ENCODE data around the gene SLC45A1. TPM values are rescaled to one million over a fixed set of nuclear protein-coding genes. Genes with fewer than 3 reads are reported as not detected.

SLC45A1 gene
- total RNA-seq, 1 donor, result 2.0 TPM

GRCh38 chr1:8283058-8283884 is 34.6 kb upstream of the SLC45A1 start:
- no peak for DNase-seq (ENCODE audit: low read depth)
- no peak overlapping the region for H3K4me3 ChIP-seq (ENCODE audit: low read depth, low read length)
- TF ChIP-seq CTCF (IDR thresholded peaks at IDR 0.05; ENCODE audit: insufficient read depth, low read length), result no peak

- no peak for TF ChIP-seq CTCF (IDR thresholded peaks at IDR 0.05; ENCODE audit: insufficient read depth, low read length)
- DNase-seq (ENCODE audit: low read depth), result peak; percentile 52
Observed at GRCh38 chr1:8284127-8284526, 33.8 kb upstream of the SLC45A1 start.

GRCh38 chr1:8285103-8285502 is 32.8 kb upstream of the SLC45A1 start:
- H3K4me3 ChIP-seq (ENCODE audit: low read depth, low read length), result no peak overlapping the region
- no peak for TF ChIP-seq CTCF (IDR thresholded peaks at IDR 0.05; ENCODE audit: insufficient read depth, low read length)
- DNase-seq (ENCODE audit: low read depth), result no peak

More at GRCh38 chr1:8284127-8284526, 33.8 kb upstream of the SLC45A1 start:
- no peak overlapping the region for H3K4me3 ChIP-seq (ENCODE audit: low read depth, low read length)

GRCh38 chr1:8285965-8286364 is 31.9 kb upstream of the SLC45A1 start:
- no peak for TF ChIP-seq CTCF (IDR thresholded peaks at IDR 0.05; ENCODE audit: insufficient read depth, low read length)
- H3K4me3 ChIP-seq (ENCODE audit: low read depth, low read length), result no peak overlapping the region
- DNase-seq (ENCODE audit: low read depth), result no peak

- TF ChIP-seq CTCF (IDR thresholded peaks at IDR 0.05; ENCODE audit: insufficient read depth, low read length), result no peak
- DNase-seq (ENCODE audit: low read depth), result no peak
- no peak overlapping the region for H3K4me3 ChIP-seq (ENCODE audit: low read depth, low read length)
Observed at GRCh38 chr1:8293118-8293517, 24.8 kb upstream of the SLC45A1 start.

GRCh38 chr1:8293641-8294169 is 24.2 kb upstream of the SLC45A1 start:
- no peak overlapping the region for H3K4me3 ChIP-seq (ENCODE audit: low read depth, low read length)
- DNase-seq (ENCODE audit: low read depth), result no peak
- no peak for TF ChIP-seq CTCF (IDR thresholded peaks at IDR 0.05; ENCODE audit: insufficient read depth, low read length)

Measured in fibroblast of the aortic adventitia (primary cell).